Measurements from ENCODE around the gene FBXO28. TPM values are rescaled to one million over a fixed set of nuclear protein-coding genes. Genes with fewer than 3 reads are reported as not detected.

The FBXO28 gene
- total RNA-seq, 1 experiment from 2014 or later, result 37.0 TPM

- H3K4me2 ChIP-seq (ENCODE audit: low read length), result no peak overlapping the region
- ATAC-seq, result no peak
- ChIA-PET CTCF (no interaction called here), RAD21 (ENCODE audit: low non-redundant PET in 1 of 2, low total read pairs in 2 of 2, uncharacterized antibody in 2 of 2, unreplicated experiment in 2 of 2) (no interaction called here), POLR2A (no interaction called here)
- H3K4me3 ChIP-seq (replicated peaks in 1 of 2; ENCODE audit: low read depth in 1 of 2, low read length in 2 of 2), result no peak overlapping the region
- no peak overlapping the region for H3K27ac ChIP-seq (ENCODE audit: low read depth, low read length)
- H3K9ac ChIP-seq (ENCODE audit: low read length), result no peak overlapping the region
- DNase-seq (ENCODE audit: low read depth, low spot score), result no peak
- no TSS peak for BruUV-seq (replicated peaks)
- H3K9me2 ChIP-seq (ENCODE audit: insufficient read depth), result no peaks in the 10 kb centered on the region
- no peaks in the 10 kb centered on the region for H3K9me3 ChIP-seq (ENCODE audit: control insufficient read depth in 1 of 2, insufficient read depth in 1 of 2, low read depth in 1 of 2, low read length in 2 of 2)
- no peaks in the 10 kb centered on the region for H3K27me3 ChIP-seq (ENCODE audit: insufficient read depth, low read length)
- H4K20me1 ChIP-seq (ENCODE audit: insufficient read depth), result no peaks in the 10 kb centered on the region
- H2AFZ ChIP-seq (ENCODE audit: low read depth, low read length, poor library complexity, severe bottlenecking), result no peak overlapping the region
- peaks cover 7 to 25% of the 10 kb centered on the region in 2 experiments; a peak in 2 of 4 replicates for H3K4me1 ChIP-seq (ENCODE audit: control insufficient read depth in 1 of 2, insufficient read depth in 2 of 2, low read length in 2 of 2)
- no peaks in the 10 kb centered on the region for H3K79me2 ChIP-seq (ENCODE audit: insufficient read depth, low read length)
- intact Hi-C loops (cut with micrococcal nuclease), result no loop called here
- TF ChIP-seq ZBTB33 (IDR thresholded peaks at IDR 0.05; ENCODE audit: extremely low read depth, insufficient replicate concordance, low read length) (no peak), ZFX (IDR thresholded peaks at IDR 0.05) (no peak), CBX3 (IDR thresholded peaks at IDR 0.05; ENCODE audit: low read depth) (no peak), ZNF274 (IDR thresholded peaks at IDR 0.05; ENCODE audit: low read depth, low read length) (no peak), SRF (IDR thresholded peaks at IDR 0.05; ENCODE audit: low read depth) (no peak), EZH2 (IDR thresholded peaks at IDR 0.05) (no peak), POLR2A (IDR thresholded peaks at IDR 0.05; ENCODE audit: borderline replicate concordance, extremely low read depth, insufficient read depth, insufficient read length) (no peak), RAD21 (IDR thresholded peaks at IDR 0.05; ENCODE audit: low read depth) (no peak), MAX (IDR thresholded peaks at IDR 0.05) (no peak), TCF7L2 (IDR thresholded peaks at IDR 0.05; ENCODE audit: borderline replicate concordance, extremely low read depth, insufficient read depth, insufficient read length) (no peak), SIN3A (IDR thresholded peaks at IDR 0.05; ENCODE audit: low read depth) (no peak), CEBPB (IDR thresholded peaks at IDR 0.05; ENCODE audit: low read depth) (no peak), ELF1 (IDR thresholded peaks at IDR 0.05; ENCODE audit: borderline replicate concordance, low read depth) (no peak), JUND (IDR thresholded peaks at IDR 0.05) (no peak)
- H3K36me3 ChIP-seq (ENCODE audit: control insufficient read depth in 1 of 2, insufficient read depth in 2 of 2, low read length in 2 of 2), result no peaks in the 10 kb centered on the region
These were observed 31.8 kb upstream of the FBXO28 start for GRCh38 chr1:224082146-224082545.

Data from HCT116 (cell line).